HL-60 (cell line): ENCODE measurements around the gene SPATA13.

Source experiments
- CTCF ChIP-seq: IDR thresholded peaks from one replicate; pipeline ENCODE4 v1.5.1; 2011; ENCODE audit warnings: low read length, control low read depth, inconsistent platforms; ENCODE audit not compliant: insufficient read depth
- POLR2AphosphoS5 ChIP-seq: IDR thresholded peaks from 2 replicates; pipeline ENCODE4 v1.6.1; 2012; ENCODE audit warnings: low read depth
- SPI1 ChIP-seq: IDR thresholded peaks from 2 replicates; pipeline ENCODE4 v1.6.1; 2012; ENCODE audit warnings: low read depth, mild to moderate bottlenecking, borderline replicate concordance
- TF ChIP-seq, protein P1 (sequence below): IDR thresholded peaks from 2 replicates; pipeline ENCODE4 v1.6.1; 2012; ENCODE audit warnings: low read depth; ENCODE audit not compliant: insufficient replicate concordance

GRCh38 chr13:24284889-24285565, 124.5 kb downstream of the SPATA13 start:
- TF ChIP-seq CTCF (no peak), SPI1 (no peak), POLR2AphosphoS5 (no peak)
- TF ChIP-seq, protein P1, sequence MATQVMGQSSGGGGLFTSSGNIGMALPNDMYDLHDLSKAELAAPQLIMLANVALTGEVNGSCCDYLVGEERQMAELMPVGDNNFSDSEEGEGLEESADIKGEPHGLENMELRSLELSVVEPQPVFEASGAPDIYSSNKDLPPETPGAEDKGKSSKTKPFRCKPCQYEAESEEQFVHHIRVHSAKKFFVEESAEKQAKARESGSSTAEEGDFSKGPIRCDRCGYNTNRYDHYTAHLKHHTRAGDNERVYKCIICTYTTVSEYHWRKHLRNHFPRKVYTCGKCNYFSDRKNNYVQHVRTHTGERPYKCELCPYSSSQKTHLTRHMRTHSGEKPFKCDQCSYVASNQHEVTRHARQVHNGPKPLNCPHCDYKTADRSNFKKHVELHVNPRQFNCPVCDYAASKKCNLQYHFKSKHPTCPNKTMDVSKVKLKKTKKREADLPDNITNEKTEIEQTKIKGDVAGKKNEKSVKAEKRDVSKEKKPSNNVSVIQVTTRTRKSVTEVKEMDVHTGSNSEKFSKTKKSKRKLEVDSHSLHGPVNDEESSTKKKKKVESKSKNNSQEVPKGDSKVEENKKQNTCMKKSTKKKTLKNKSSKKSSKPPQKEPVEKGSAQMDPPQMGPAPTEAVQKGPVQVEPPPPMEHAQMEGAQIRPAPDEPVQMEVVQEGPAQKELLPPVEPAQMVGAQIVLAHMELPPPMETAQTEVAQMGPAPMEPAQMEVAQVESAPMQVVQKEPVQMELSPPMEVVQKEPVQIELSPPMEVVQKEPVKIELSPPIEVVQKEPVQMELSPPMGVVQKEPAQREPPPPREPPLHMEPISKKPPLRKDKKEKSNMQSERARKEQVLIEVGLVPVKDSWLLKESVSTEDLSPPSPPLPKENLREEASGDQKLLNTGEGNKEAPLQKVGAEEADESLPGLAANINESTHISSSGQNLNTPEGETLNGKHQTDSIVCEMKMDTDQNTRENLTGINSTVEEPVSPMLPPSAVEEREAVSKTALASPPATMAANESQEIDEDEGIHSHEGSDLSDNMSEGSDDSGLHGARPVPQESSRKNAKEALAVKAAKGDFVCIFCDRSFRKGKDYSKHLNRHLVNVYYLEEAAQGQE: no peak
